GM23338 (cell line): ENCODE results near the gene RAB3IL1. TPM values are rescaled to one million over a fixed set of nuclear protein-coding genes. Genes with fewer than 3 reads are reported as not detected.

Experiments
- ATAC-seq: fragments of 200-7000 bp; cut with Tn5 transposase; 3 replicates; pipeline ENCODE4 v1.9.1; 2020
- DNase-seq: peaks from one replicate; pipeline ENCODE4 v3.0.0-alpha.2; 2015; ENCODE audit warnings: low spot score
- H2AFZ ChIP-seq: fragments of 200-600 bp; sonication (generic); 2 replicates; pipeline ENCODE4 v1.8.0; 2016; ENCODE audit warnings: antibody characterized with exemption, mild to moderate bottlenecking, moderate library complexity
- H3F3A ChIP-seq: fragments of 200-600 bp; sonication (generic); replicated peaks from 2 replicates; pipeline ENCODE4 v1.8.0; 2017; ENCODE audit warnings: antibody characterized with exemption, mixed run types, low read depth
- H3K27ac ChIP-seq: fragments of 200-600 bp; sonication (generic); 2 replicates; pipeline ENCODE4 v1.6.1; 2016; ENCODE audit warnings: low read depth
- H3K27me3 ChIP-seq: fragments of 200-600 bp; sonication (generic); 2 replicates; pipeline ENCODE4 v1.8.0; 2016; ENCODE audit warnings: mild to moderate bottlenecking, mixed run types, moderate library complexity; ENCODE audit not compliant: insufficient read depth
- H3K36me3 ChIP-seq: fragments of 200-600 bp; sonication (generic); 2 replicates; pipeline ENCODE4 v1.8.0; 2016; ENCODE audit warnings: mild to moderate bottlenecking; ENCODE audit not compliant: insufficient read depth
- H3K4me1 ChIP-seq: fragments of 200-600 bp; sonication (generic); 2 replicates; pipeline ENCODE4 v1.8.0; 2016; ENCODE audit warnings: mild to moderate bottlenecking, moderate library complexity; ENCODE audit not compliant: insufficient read depth
- H3K4me2 ChIP-seq: fragments of 200-600 bp; sonication (generic); 2 replicates; pipeline ENCODE4 v1.7.1; 2017; ENCODE audit warnings: mixed run types
- H3K4me3 ChIP-seq: fragments of 200-600 bp; sonication (generic); 2 replicates; pipeline ENCODE4 v1.6.1; 2016; ENCODE audit warnings: mixed run types
- H3K79me2 ChIP-seq: fragments of 200-600 bp; sonication (generic); replicated peaks from 2 replicates; pipeline ENCODE4 v1.8.0; 2017; ENCODE audit warnings: mild to moderate bottlenecking; ENCODE audit not compliant: insufficient read depth
- H3K9me2 ChIP-seq: fragments of 200-600 bp; sonication (generic); 2 replicates; pipeline ENCODE4 v1.8.0; 2017; ENCODE audit not compliant: insufficient read depth
- H4K20me1 ChIP-seq: fragments of 200-600 bp; sonication (generic); replicated peaks from 2 replicates; pipeline ENCODE4 v1.8.0; 2017; ENCODE audit warnings: mild to moderate bottlenecking; ENCODE audit not compliant: insufficient read depth
- H3K27ac Mint-ChIP-seq: 2 replicates; pipeline ENCODE4 v1.8.0; 2020; ENCODE audit warnings: inconsistent platforms, mild to moderate bottlenecking, moderate library complexity, mixed read lengths
- H3K27me3 Mint-ChIP-seq: 3 replicates; pipeline ENCODE4 v1.8.0; 2022; ENCODE audit warnings: low read depth, mild to moderate bottlenecking, moderate library complexity, mixed read lengths, inconsistent platforms; ENCODE audit not compliant: insufficient read depth, poor library complexity
- H3K36me3 Mint-ChIP-seq: 3 replicates; pipeline ENCODE4 v1.8.0; 2021; ENCODE audit warnings: low read depth, mild to moderate bottlenecking, inconsistent platforms, moderate library complexity, mixed read lengths
- H3K4me1 Mint-ChIP-seq: 3 replicates; pipeline ENCODE4 v1.8.0; 2020; ENCODE audit warnings: mild to moderate bottlenecking, inconsistent platforms, mixed read lengths
- H3K4me3 Mint-ChIP-seq: 3 replicates; pipeline ENCODE4 v1.8.0; 2021; ENCODE audit warnings: moderate library complexity, mild to moderate bottlenecking, inconsistent platforms, mixed read lengths
- H3K9me3 Mint-ChIP-seq: 3 replicates; pipeline ENCODE4 v1.8.0; 2020; ENCODE audit warnings: moderate library complexity, mild to moderate bottlenecking, inconsistent platforms, mixed read lengths
- CREB1 ChIP-seq: fragments of 250-450 bp; sonication (Bioruptor Pico); IDR thresholded peaks from 2 replicates; pipeline ENCODE4 v1.5.0; 2020; ENCODE audit warnings: low read depth, mild to moderate bottlenecking, moderate library complexity
- EZH2 ChIP-seq: fragments of 200-600 bp; sonication (generic); IDR thresholded peaks from one replicate; pipeline ENCODE4 v1.8.0; 2017; ENCODE audit warnings: antibody characterized with exemption, mild to moderate bottlenecking, low read depth; ENCODE audit not compliant: unreplicated experiment
- EZH2phosphoT487 ChIP-seq: fragments of 200-600 bp; sonication (generic); IDR thresholded peaks from one replicate; pipeline ENCODE4 v1.8.1; 2018; ENCODE audit warnings: antibody characterized with exemption; ENCODE audit not compliant: unreplicated experiment
- JUNB ChIP-seq: IDR thresholded peaks from one replicate; pipeline ENCODE4 v1.6.1; 2016; ENCODE audit warnings: antibody characterized with exemption; ENCODE audit not compliant: unreplicated experiment
- NANOG ChIP-seq: IDR thresholded peaks from 2 replicates; pipeline ENCODE4 v1.6.1; 2016; ENCODE audit warnings: antibody characterized with exemption, borderline replicate concordance
- POLR2AphosphoS5 ChIP-seq: IDR thresholded peaks from 2 replicates; pipeline ENCODE4 v1.6.1; 2016; ENCODE audit warnings: antibody characterized with exemption, low read depth
- STAT1 ChIP-seq: IDR thresholded peaks from one replicate; pipeline ENCODE4 v1.6.1; 2016; ENCODE audit warnings: antibody characterized with exemption; ENCODE audit not compliant: unreplicated experiment
- ZNF114 ChIP-seq: fragments of 250-450 bp; sonication (Bioruptor Pico); IDR thresholded peaks from 2 replicates; pipeline ENCODE4 v1.5.0; 2020; ENCODE audit warnings: mild to moderate bottlenecking, moderate library complexity
- ZNF331 ChIP-seq: fragments of 250-450 bp; sonication (Bioruptor Pico); IDR thresholded peaks from 2 replicates; pipeline ENCODE4 v1.5.0; 2020; ENCODE audit warnings: low read depth, mild to moderate bottlenecking, moderate library complexity
- polyA plus RNA-seq: library from polyadenylated mRNA; unstranded; fragments of >200 nt; fragmentation: Nextera tagmentation; extraction: Ambion mirVana; gene quantifications from 2 replicates; pipeline ENCODE4 v1.2.1, GENCODE V29; 2016
- total RNA-seq: library from RNA; depleted of rRNA; stranded (reverse); fragments of >200 nt; shearing (Covaris generic); gene quantifications from 2 replicates; pipeline ENCODE4 v1.2.3, GENCODE V29; 2014
- TF ChIP-seq, protein P1 (sequence below): IDR thresholded peaks from 2 replicates; pipeline ENCODE4 v1.6.1; 2016; ENCODE audit warnings: antibody characterized with exemption
- TF ChIP-seq, protein P2 (sequence below): fragments of 250-450 bp; sonication (Bioruptor Pico); IDR thresholded peaks from 2 replicates; pipeline ENCODE4 v1.5.0; 2020; ENCODE audit warnings: mild to moderate bottlenecking, moderate library complexity
- TF ChIP-seq, protein P3 (sequence below): IDR thresholded peaks from one replicate; pipeline ENCODE4 v1.6.1; 2018; ENCODE audit warnings: antibody characterized with exemption; ENCODE audit not compliant: unreplicated experiment
- TF ChIP-seq, protein P4 (sequence below), 2 experiments: fragments of 200-600 bp in 1 of 2; sonication (generic) in 1 of 2; conservative IDR thresholded peaks; 2 replicates each; pipeline versions ENCODE4 v1.5.1 to v1.6.1; 2016 to 2017; ENCODE audit warnings: antibody characterized with exemption in 2 of 2, low read depth in 2 of 2, mild to moderate bottlenecking in 2 of 2, moderate library complexity in 1 of 2

Gene RAB3IL1
- total and polyA plus RNA-seq, 2 experiments from 2014 or later, result 2.7 to 3.4 TPM

- Mint-ChIP-seq H3K9me3 (no peaks in the 10 kb centered on the region; the same call in 2 of the 3 replicates), H3K4me3 (no peak overlapping the region), H3K27ac (no peak overlapping the region), H3K4me1 (peaks cover 5% of the 10 kb centered on the region), H3K36me3 (peaks cover 68% of the 10 kb centered on the region), H3K27me3 (peaks cover 4% of the 10 kb centered on the region)
- no peak overlapping the region for H3K4me2 ChIP-seq
- peaks cover 5% of the 10 kb centered on the region for H4K20me1 ChIP-seq
- peaks cover 6% of the 10 kb centered on the region; the same call in 1 of the 2 replicates for H3F3A ChIP-seq
- H3K4me3 ChIP-seq, result no peak overlapping the region
- H3K27ac ChIP-seq, result no peak overlapping the region
- no peaks in the 10 kb centered on the region for H3K27me3 ChIP-seq
- H3K9me2 ChIP-seq, result no peaks in the 10 kb centered on the region
- no peaks in the 10 kb centered on the region for H3K4me1 ChIP-seq
- 0 out of 2 replicates have a peak, but pooled peaks cover 3% of the 10 kb centered on the region for H3K79me2 ChIP-seq
- TF ChIP-seq, protein P1, sequence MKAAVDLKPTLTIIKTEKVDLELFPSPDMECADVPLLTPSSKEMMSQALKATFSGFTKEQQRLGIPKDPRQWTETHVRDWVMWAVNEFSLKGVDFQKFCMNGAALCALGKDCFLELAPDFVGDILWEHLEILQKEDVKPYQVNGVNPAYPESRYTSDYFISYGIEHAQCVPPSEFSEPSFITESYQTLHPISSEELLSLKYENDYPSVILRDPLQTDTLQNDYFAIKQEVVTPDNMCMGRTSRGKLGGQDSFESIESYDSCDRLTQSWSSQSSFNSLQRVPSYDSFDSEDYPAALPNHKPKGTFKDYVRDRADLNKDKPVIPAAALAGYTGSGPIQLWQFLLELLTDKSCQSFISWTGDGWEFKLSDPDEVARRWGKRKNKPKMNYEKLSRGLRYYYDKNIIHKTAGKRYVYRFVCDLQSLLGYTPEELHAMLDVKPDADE, result no peak
- TF ChIP-seq EZH2 (no peak), POLR2AphosphoS5 (no peak), ZNF114 (CRISPR knock-in tag) (no peak), ZNF331 (CRISPR knock-in tag) (no peak), EZH2phosphoT487 (no peak), STAT1 (no peak), CREB1 (CRISPR knock-in tag) (no peak), NANOG (no peak), JUNB (no peak)
- TF ChIP-seq, protein P2, sequence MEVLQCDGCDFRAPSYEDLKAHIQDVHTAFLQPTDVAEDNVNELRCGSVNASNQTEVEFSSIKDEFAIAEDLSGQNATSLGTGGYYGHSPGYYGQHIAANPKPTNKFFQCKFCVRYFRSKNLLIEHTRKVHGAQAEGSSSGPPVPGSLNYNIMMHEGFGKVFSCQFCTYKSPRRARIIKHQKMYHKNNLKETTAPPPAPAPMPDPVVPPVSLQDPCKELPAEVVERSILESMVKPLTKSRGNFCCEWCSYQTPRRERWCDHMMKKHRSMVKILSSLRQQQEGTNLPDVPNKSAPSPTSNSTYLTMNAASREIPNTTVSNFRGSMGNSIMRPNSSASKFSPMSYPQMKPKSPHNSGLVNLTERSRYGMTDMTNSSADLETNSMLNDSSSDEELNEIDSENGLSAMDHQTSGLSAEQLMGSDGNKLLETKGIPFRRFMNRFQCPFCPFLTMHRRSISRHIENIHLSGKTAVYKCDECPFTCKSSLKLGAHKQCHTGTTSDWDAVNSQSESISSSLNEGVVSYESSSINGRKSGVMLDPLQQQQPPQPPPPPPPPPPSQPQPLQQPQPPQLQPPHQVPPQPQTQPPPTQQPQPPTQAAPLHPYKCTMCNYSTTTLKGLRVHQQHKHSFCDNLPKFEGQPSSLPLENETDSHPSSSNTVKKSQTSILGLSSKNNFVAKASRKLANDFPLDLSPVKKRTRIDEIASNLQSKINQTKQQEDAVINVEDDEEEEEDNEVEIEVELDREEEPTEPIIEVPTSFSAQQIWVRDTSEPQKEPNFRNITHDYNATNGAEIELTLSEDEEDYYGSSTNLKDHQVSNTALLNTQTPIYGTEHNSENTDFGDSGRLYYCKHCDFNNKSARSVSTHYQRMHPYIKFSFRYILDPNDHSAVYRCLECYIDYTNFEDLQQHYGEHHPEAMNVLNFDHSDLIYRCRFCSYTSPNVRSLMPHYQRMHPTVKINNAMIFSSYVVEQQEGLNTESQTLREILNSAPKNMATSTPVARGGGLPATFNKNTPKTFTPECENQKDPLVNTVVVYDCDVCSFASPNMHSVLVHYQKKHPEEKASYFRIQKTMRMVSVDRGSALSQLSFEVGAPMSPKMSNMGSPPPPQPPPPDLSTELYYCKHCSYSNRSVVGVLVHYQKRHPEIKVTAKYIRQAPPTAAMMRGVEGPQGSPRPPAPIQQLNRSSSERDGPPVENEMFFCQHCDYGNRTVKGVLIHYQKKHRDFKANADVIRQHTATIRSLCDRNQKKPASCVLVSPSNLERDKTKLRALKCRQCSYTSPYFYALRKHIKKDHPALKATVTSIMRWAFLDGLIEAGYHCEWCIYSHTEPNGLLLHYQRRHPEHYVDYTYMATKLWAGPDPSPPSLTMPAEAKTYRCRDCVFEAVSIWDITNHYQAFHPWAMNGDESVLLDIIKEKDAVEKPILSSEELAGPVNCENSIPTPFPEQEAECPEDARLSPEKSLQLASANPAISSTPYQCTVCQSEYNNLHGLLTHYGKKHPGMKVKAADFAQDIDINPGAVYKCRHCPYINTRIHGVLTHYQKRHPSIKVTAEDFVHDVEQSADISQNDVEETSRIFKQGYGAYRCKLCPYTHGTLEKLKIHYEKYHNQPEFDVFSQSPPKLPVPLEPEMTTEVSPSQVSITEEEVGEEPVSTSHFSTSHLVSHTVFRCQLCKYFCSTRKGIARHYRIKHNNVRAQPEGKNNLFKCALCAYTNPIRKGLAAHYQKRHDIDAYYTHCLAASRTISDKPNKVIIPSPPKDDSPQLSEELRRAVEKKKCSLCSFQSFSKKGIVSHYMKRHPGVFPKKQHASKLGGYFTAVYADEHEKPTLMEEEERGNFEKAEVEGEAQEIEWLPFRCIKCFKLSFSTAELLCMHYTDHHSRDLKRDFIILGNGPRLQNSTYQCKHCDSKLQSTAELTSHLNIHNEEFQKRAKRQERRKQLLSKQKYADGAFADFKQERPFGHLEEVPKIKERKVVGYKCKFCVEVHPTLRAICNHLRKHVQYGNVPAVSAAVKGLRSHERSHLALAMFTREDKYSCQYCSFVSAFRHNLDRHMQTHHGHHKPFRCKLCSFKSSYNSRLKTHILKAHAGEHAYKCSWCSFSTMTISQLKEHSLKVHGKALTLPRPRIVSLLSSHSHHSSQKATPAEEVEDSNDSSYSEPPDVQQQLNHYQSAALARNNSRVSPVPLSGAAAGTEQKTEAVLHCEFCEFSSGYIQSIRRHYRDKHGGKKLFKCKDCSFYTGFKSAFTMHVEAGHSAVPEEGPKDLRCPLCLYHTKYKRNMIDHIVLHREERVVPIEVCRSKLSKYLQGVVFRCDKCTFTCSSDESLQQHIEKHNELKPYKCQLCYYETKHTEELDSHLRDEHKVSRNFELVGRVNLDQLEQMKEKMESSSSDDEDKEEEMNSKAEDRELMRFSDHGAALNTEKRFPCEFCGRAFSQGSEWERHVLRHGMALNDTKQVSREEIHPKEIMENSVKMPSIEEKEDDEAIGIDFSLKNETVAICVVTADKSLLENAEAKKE (CRISPR knock-in tag), result no peak
- TF ChIP-seq, protein P3, sequence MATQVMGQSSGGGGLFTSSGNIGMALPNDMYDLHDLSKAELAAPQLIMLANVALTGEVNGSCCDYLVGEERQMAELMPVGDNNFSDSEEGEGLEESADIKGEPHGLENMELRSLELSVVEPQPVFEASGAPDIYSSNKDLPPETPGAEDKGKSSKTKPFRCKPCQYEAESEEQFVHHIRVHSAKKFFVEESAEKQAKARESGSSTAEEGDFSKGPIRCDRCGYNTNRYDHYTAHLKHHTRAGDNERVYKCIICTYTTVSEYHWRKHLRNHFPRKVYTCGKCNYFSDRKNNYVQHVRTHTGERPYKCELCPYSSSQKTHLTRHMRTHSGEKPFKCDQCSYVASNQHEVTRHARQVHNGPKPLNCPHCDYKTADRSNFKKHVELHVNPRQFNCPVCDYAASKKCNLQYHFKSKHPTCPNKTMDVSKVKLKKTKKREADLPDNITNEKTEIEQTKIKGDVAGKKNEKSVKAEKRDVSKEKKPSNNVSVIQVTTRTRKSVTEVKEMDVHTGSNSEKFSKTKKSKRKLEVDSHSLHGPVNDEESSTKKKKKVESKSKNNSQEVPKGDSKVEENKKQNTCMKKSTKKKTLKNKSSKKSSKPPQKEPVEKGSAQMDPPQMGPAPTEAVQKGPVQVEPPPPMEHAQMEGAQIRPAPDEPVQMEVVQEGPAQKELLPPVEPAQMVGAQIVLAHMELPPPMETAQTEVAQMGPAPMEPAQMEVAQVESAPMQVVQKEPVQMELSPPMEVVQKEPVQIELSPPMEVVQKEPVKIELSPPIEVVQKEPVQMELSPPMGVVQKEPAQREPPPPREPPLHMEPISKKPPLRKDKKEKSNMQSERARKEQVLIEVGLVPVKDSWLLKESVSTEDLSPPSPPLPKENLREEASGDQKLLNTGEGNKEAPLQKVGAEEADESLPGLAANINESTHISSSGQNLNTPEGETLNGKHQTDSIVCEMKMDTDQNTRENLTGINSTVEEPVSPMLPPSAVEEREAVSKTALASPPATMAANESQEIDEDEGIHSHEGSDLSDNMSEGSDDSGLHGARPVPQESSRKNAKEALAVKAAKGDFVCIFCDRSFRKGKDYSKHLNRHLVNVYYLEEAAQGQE, result no peak
- TF ChIP-seq, protein P4, sequence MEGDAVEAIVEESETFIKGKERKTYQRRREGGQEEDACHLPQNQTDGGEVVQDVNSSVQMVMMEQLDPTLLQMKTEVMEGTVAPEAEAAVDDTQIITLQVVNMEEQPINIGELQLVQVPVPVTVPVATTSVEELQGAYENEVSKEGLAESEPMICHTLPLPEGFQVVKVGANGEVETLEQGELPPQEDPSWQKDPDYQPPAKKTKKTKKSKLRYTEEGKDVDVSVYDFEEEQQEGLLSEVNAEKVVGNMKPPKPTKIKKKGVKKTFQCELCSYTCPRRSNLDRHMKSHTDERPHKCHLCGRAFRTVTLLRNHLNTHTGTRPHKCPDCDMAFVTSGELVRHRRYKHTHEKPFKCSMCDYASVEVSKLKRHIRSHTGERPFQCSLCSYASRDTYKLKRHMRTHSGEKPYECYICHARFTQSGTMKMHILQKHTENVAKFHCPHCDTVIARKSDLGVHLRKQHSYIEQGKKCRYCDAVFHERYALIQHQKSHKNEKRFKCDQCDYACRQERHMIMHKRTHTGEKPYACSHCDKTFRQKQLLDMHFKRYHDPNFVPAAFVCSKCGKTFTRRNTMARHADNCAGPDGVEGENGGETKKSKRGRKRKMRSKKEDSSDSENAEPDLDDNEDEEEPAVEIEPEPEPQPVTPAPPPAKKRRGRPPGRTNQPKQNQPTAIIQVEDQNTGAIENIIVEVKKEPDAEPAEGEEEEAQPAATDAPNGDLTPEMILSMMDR (conservative IDR thresholded peaks at IDR 0.05; ENCODE audit: low read depth in 2 of 2), result no peak
- DNase-seq (no peak), ATAC-seq (no peak)
- no peak overlapping the region for H2AFZ ChIP-seq
- H3K36me3 ChIP-seq, result peaks cover 28% of the 10 kb centered on the region
Measured at GRCh38 chr11:61863548-61864081, 53.8 kb downstream of the RAB3IL1 start.
